ENCODE data around the gene PRDM16. TPM values are rescaled to one million over a fixed set of nuclear protein-coding genes. Genes with fewer than 3 reads are reported as not detected.

Gene PRDM16
- polyA plus RNA-seq, 2 donors, result 0.15 to 0.28 TPM

- H3K4me1 ChIP-seq (ENCODE audit: control insufficient read depth in 2 of 2, insufficient read depth in 2 of 2, low read length in 1 of 2), result no peaks in the 10 kb centered on the region
- H3K36me3 ChIP-seq (ENCODE audit: control insufficient read depth in 2 of 2, insufficient read depth in 2 of 2, low read length in 1 of 2), result no peaks in the 10 kb centered on the region
- H3K4me3 ChIP-seq (ENCODE audit: low read depth in 1 of 2, low read length in 2 of 2), result no peak overlapping the region
- H3K27me3 ChIP-seq (ENCODE audit: control insufficient read depth in 1 of 2, insufficient read depth in 2 of 2, low read length in 2 of 2), result no peaks in the 10 kb centered on the region
- H3K9me3 ChIP-seq (ENCODE audit: control insufficient read depth in 2 of 2, insufficient read depth in 1 of 2, low read depth in 1 of 2, low read length in 1 of 2), result no peaks in the 10 kb centered on the region
- no peak overlapping the region for H3K27ac ChIP-seq (ENCODE audit: low read depth in 2 of 2, low read length in 1 of 2)
- 86 to 89% methylated on average over 19 of the region's 19 CpGs for WGBS, 2 donors
Measured at GRCh38 chr1:3277623-3278022, 208.6 kb downstream of the PRDM16 start.

- 89 to 90% methylated on average over 37 of the region's 37 CpGs for WGBS, 2 donors
- no peak overlapping the region for H3K4me3 ChIP-seq (ENCODE audit: low read depth in 1 of 2, low read length in 2 of 2)
- no peak overlapping the region for H3K27ac ChIP-seq (ENCODE audit: low read depth in 2 of 2, low read length in 1 of 2)
- H3K9me3 ChIP-seq (ENCODE audit: control insufficient read depth in 2 of 2, insufficient read depth in 1 of 2, low read depth in 1 of 2, low read length in 1 of 2), result no peaks in the 10 kb centered on the region
- no peaks in the 10 kb centered on the region for H3K27me3 ChIP-seq (ENCODE audit: control insufficient read depth in 1 of 2, insufficient read depth in 2 of 2, low read length in 2 of 2)
- H3K4me1 ChIP-seq (ENCODE audit: control insufficient read depth in 2 of 2, insufficient read depth in 2 of 2, low read length in 1 of 2), result no peaks in the 10 kb centered on the region
- H3K36me3 ChIP-seq (ENCODE audit: control insufficient read depth in 2 of 2, insufficient read depth in 2 of 2, low read length in 1 of 2), result no peaks in the 10 kb centered on the region
Measured at GRCh38 chr1:3278416-3279181, 209.6 kb downstream of the PRDM16 start.

GRCh38 chr1:3279182-3279470 is 210.1 kb downstream of the PRDM16 start:
- Histone ChIP-seq H3K9me3 (ENCODE audit: control insufficient read depth in 2 of 2, insufficient read depth in 1 of 2, low read depth in 1 of 2, low read length in 1 of 2) (no peaks in the 10 kb centered on the region), H3K36me3 (ENCODE audit: control insufficient read depth in 2 of 2, insufficient read depth in 2 of 2, low read length in 1 of 2) (no peaks in the 10 kb centered on the region), H3K4me3 (ENCODE audit: low read depth in 1 of 2, low read length in 2 of 2) (no peak overlapping the region), H3K4me1 (ENCODE audit: control insufficient read depth in 2 of 2, insufficient read depth in 2 of 2, low read length in 1 of 2) (no peaks in the 10 kb centered on the region), H3K27ac (ENCODE audit: low read depth in 2 of 2, low read length in 1 of 2) (no peak overlapping the region), H3K27me3 (ENCODE audit: control insufficient read depth in 1 of 2, insufficient read depth in 2 of 2, low read length in 2 of 2) (no peaks in the 10 kb centered on the region)
- WGBS, 2 donors, result 83 to 93% methylated on average over 15 to 19 of the region's 19 CpGs

GRCh38 chr1:3281735-3282134 is 212.7 kb downstream of the PRDM16 start:
- H3K27ac ChIP-seq (ENCODE audit: low read depth in 2 of 2, low read length in 1 of 2), result no peak overlapping the region
- no peaks in the 10 kb centered on the region for H3K36me3 ChIP-seq (ENCODE audit: control insufficient read depth in 2 of 2, insufficient read depth in 2 of 2, low read length in 1 of 2)
- WGBS, 2 donors, result 91 to 94% methylated on average over 8 of the region's 8 CpGs
- no peaks in the 10 kb centered on the region for H3K27me3 ChIP-seq (ENCODE audit: control insufficient read depth in 1 of 2, insufficient read depth in 2 of 2, low read length in 2 of 2)
- no peaks in the 10 kb centered on the region for H3K9me3 ChIP-seq (ENCODE audit: control insufficient read depth in 2 of 2, insufficient read depth in 1 of 2, low read depth in 1 of 2, low read length in 1 of 2)
- H3K4me3 ChIP-seq (ENCODE audit: low read depth in 1 of 2, low read length in 2 of 2), result no peak overlapping the region
- H3K4me1 ChIP-seq (ENCODE audit: control insufficient read depth in 2 of 2, insufficient read depth in 2 of 2, low read length in 1 of 2), result no peaks in the 10 kb centered on the region

- no peak overlapping the region for H3K4me3 ChIP-seq (ENCODE audit: low read depth in 1 of 2, low read length in 2 of 2)
- H3K9me3 ChIP-seq (ENCODE audit: control insufficient read depth in 2 of 2, insufficient read depth in 1 of 2, low read depth in 1 of 2, low read length in 1 of 2), result no peaks in the 10 kb centered on the region
- no peaks in the 10 kb centered on the region for H3K4me1 ChIP-seq (ENCODE audit: control insufficient read depth in 2 of 2, insufficient read depth in 2 of 2, low read length in 1 of 2)
- H3K36me3 ChIP-seq (ENCODE audit: control insufficient read depth in 2 of 2, insufficient read depth in 2 of 2, low read length in 1 of 2), result no peaks in the 10 kb centered on the region
- WGBS, 2 donors, result 78 to 79% methylated on average over 9 of the region's 9 CpGs
- H3K27me3 ChIP-seq (ENCODE audit: control insufficient read depth in 1 of 2, insufficient read depth in 2 of 2, low read length in 2 of 2), result no peaks in the 10 kb centered on the region
- H3K27ac ChIP-seq (ENCODE audit: low read depth in 2 of 2, low read length in 1 of 2), result no peak overlapping the region
Measured at GRCh38 chr1:3282186-3282585, 213.2 kb downstream of the PRDM16 start.

GRCh38 chr1:3282656-3283430 is 213.8 kb downstream of the PRDM16 start:
- no peaks in the 10 kb centered on the region for H3K9me3 ChIP-seq (ENCODE audit: control insufficient read depth in 2 of 2, insufficient read depth in 1 of 2, low read depth in 1 of 2, low read length in 1 of 2)
- no peaks in the 10 kb centered on the region for H3K36me3 ChIP-seq (ENCODE audit: control insufficient read depth in 2 of 2, insufficient read depth in 2 of 2, low read length in 1 of 2)
- H3K4me1 ChIP-seq (ENCODE audit: control insufficient read depth in 2 of 2, insufficient read depth in 2 of 2, low read length in 1 of 2), result no peaks in the 10 kb centered on the region
- 75 to 80% methylated on average over 24 of the region's 24 CpGs for WGBS, 2 donors
- H3K27ac ChIP-seq (ENCODE audit: low read depth in 2 of 2, low read length in 1 of 2), result no peak overlapping the region
- H3K27me3 ChIP-seq (ENCODE audit: control insufficient read depth in 1 of 2, insufficient read depth in 2 of 2, low read length in 2 of 2), result no peaks in the 10 kb centered on the region
- H3K4me3 ChIP-seq (ENCODE audit: low read depth in 1 of 2, low read length in 2 of 2), result no peak overlapping the region

- Histone ChIP-seq H3K27ac (ENCODE audit: low read depth in 2 of 2, low read length in 1 of 2) (no peak overlapping the region), H3K36me3 (ENCODE audit: control insufficient read depth in 2 of 2, insufficient read depth in 2 of 2, low read length in 1 of 2) (no peaks in the 10 kb centered on the region)
- WGBS, 2 donors, result 26 to 32% methylated on average over 22 of the region's 22 CpGs
Measured at GRCh38 chr1:3283849-3284248, 214.8 kb downstream of the PRDM16 start.

GRCh38 chr1:3284691-3285090 is 215.7 kb downstream of the PRDM16 start:
- Histone ChIP-seq H3K4me1 (ENCODE audit: control insufficient read depth in 2 of 2, insufficient read depth in 2 of 2, low read length in 1 of 2) (no peaks in the 10 kb centered on the region), H3K4me3 (ENCODE audit: low read depth in 1 of 2, low read length in 2 of 2) (no peak overlapping the region), H3K36me3 (ENCODE audit: control insufficient read depth in 2 of 2, insufficient read depth in 2 of 2, low read length in 1 of 2) (no peaks in the 10 kb centered on the region), H3K27me3 (ENCODE audit: control insufficient read depth in 1 of 2, insufficient read depth in 2 of 2, low read length in 2 of 2) (no peaks in the 10 kb centered on the region), H3K27ac (ENCODE audit: low read depth in 2 of 2, low read length in 1 of 2) (no peak overlapping the region), H3K9me3 (ENCODE audit: control insufficient read depth in 2 of 2, insufficient read depth in 1 of 2, low read depth in 1 of 2, low read length in 1 of 2) (no peaks in the 10 kb centered on the region)
- 79 to 86% methylated on average over 15 of the region's 15 CpGs for WGBS, 2 donors

More at GRCh38 chr1:3283849-3284248, 214.8 kb downstream of the PRDM16 start:
- no peak overlapping the region for H3K4me3 ChIP-seq (ENCODE audit: low read depth in 1 of 2, low read length in 2 of 2)
- H3K9me3 ChIP-seq (ENCODE audit: control insufficient read depth in 2 of 2, insufficient read depth in 1 of 2, low read depth in 1 of 2, low read length in 1 of 2), result no peaks in the 10 kb centered on the region
- H3K27me3 ChIP-seq (ENCODE audit: control insufficient read depth in 1 of 2, insufficient read depth in 2 of 2, low read length in 2 of 2), result no peaks in the 10 kb centered on the region
- H3K4me1 ChIP-seq (ENCODE audit: control insufficient read depth in 2 of 2, insufficient read depth in 2 of 2, low read length in 1 of 2), result no peaks in the 10 kb centered on the region

- H3K4me1 ChIP-seq (ENCODE audit: control insufficient read depth in 2 of 2, insufficient read depth in 2 of 2, low read length in 1 of 2), result no peaks in the 10 kb centered on the region
- H3K4me3 ChIP-seq (ENCODE audit: low read depth in 1 of 2, low read length in 2 of 2), result no peak overlapping the region
- no peak overlapping the region for H3K27ac ChIP-seq (ENCODE audit: low read depth in 2 of 2, low read length in 1 of 2)
- WGBS, 2 donors, result 63 to 69% methylated on average over 19 of the region's 19 CpGs
- no peaks in the 10 kb centered on the region for H3K9me3 ChIP-seq (ENCODE audit: control insufficient read depth in 2 of 2, insufficient read depth in 1 of 2, low read depth in 1 of 2, low read length in 1 of 2)
- no peaks in the 10 kb centered on the region for H3K27me3 ChIP-seq (ENCODE audit: control insufficient read depth in 1 of 2, insufficient read depth in 2 of 2, low read length in 2 of 2)
- H3K36me3 ChIP-seq (ENCODE audit: control insufficient read depth in 2 of 2, insufficient read depth in 2 of 2, low read length in 1 of 2), result no peaks in the 10 kb centered on the region
Measured at GRCh38 chr1:3285106-3285740, 216.2 kb downstream of the PRDM16 start.

Data from esophagus (tissue), 2 donors.